ENCODE data around the gene SEMA4F.
A peak's percentile ranks its signal among the peaks of the same experiment; 100 is the strongest.
"Not testable (repeated sequence)": the region's sequence is repeated elsewhere in the genome, so short reads cannot be mapped to it uniquely, and the experiment has no call there.

Gene SEMA4F, protein sequence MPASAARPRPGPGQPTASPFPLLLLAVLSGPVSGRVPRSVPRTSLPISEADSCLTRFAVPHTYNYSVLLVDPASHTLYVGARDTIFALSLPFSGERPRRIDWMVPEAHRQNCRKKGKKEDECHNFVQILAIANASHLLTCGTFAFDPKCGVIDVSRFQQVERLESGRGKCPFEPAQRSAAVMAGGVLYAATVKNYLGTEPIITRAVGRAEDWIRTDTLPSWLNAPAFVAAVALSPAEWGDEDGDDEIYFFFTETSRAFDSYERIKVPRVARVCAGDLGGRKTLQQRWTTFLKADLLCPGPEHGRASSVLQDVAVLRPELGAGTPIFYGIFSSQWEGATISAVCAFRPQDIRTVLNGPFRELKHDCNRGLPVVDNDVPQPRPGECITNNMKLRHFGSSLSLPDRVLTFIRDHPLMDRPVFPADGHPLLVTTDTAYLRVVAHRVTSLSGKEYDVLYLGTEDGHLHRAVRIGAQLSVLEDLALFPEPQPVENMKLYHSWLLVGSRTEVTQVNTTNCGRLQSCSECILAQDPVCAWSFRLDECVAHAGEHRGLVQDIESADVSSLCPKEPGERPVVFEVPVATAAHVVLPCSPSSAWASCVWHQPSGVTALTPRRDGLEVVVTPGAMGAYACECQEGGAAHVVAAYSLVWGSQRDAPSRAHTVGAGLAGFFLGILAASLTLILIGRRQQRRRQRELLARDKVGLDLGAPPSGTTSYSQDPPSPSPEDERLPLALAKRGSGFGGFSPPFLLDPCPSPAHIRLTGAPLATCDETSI

DNA sequence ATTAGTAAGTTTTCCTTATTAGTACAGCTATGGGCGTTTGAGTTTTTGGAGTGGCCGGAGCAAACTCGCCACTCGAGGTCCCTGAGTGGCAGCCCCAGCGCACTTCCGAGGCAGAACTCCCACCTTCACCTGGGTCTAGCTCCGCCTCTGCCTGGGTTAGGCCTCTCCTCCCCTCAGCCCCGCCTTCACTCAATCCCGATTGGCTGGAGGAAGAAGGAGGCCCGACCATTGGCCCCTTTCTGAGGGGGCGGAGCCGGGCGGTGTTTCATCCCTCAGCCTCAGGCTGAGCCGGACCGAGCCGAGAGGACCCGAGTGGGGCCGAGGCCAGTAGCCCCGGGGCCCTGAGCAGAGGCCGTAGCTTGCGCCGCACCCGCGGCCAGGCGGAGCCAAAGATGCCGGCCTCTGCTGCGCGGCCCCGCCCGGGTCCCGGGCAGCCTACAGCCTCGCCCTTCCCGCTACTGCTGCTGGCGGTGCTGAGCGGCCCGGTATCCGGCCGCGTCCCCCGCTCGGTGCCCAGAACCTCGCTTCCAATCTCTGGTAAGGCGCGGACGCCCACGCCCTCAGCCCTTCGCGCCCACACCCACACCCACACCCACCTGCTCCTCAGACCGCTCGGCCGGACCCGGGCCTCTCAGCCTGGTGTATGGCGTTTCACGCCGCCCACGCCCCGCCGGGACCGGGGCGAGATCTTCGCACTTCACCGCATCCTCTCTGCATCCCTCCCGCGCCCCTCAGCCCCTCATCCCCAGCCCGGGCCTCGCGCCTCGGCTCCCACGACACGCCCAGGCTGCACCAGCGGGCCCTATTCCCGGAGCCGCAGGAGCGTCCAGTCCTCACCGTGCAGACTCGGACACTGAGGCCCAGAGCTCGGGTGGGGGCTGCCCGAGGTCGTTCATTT, at the start of gene SEMA4F:
Gene SEMA4F, plus strand, starts transcription at position 263 of the 898 bp plus-strand sequence. Its CDS starts 130 bp downstream, at position 393.
- DNase-seq, result peak; percentile 89

- no peak for DNase-seq
Measured at GRCh38 chr2:74606927-74607326, 47.1 kb upstream of the SEMA4F start.

DNA sequence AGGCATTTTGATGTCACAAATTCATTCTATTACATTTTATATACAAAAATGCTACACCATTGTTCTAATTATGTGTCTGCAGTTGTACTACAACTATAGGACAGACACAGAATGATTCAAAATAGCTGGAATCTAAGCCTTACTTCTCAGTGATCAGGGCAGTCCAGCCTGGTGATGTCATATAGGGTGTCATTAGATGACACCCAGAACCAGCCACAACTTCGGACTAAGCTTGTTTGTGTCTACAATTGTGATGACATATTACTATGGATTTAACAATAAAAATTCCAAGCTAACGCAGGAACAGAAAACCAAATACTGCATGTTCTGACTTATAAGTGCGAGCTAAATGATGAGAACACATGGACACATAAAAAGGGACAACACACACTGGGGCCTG, 36.9 kb upstream of the SEMA4F start:
- DNase-seq, result no peak

- no peak for DNase-seq
Measured at GRCh38 chr2:74618410-74619083, 35.5 kb upstream of the SEMA4F start.

DNA sequence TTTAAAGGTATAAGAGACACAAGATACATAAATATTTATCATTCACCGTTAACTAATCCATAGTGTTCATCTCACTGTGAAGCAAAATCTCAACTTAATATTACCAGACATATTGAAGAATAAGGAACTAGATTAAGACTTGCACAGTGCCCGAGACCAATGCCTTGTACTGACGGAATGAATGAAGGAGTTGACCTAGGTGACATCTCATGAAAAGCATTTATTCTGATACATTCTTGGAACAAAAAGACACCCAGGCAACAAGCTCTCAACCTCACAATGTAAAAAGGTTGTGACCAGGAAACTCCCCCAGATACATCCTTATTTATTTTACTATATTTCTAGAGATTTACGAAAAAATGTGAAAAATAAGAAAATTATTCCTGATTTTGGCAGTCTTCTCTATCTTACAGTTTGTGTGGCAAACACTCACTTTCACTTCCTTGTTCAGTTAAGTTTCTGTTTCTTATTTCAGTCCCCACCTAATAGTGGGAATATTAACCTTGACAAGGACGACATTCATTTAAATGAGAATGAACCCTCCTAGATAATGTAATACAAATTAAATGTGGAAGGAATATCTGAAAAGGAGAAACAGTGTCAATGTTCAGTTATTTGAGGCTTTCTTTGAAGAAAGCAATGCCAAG, 34.3 kb upstream of the SEMA4F start:
- DNase-seq, result no peak

GRCh38 chr2:74620671-74621070, 33.4 kb upstream of the SEMA4F start:
- DNase-seq, result no peak

DNA sequence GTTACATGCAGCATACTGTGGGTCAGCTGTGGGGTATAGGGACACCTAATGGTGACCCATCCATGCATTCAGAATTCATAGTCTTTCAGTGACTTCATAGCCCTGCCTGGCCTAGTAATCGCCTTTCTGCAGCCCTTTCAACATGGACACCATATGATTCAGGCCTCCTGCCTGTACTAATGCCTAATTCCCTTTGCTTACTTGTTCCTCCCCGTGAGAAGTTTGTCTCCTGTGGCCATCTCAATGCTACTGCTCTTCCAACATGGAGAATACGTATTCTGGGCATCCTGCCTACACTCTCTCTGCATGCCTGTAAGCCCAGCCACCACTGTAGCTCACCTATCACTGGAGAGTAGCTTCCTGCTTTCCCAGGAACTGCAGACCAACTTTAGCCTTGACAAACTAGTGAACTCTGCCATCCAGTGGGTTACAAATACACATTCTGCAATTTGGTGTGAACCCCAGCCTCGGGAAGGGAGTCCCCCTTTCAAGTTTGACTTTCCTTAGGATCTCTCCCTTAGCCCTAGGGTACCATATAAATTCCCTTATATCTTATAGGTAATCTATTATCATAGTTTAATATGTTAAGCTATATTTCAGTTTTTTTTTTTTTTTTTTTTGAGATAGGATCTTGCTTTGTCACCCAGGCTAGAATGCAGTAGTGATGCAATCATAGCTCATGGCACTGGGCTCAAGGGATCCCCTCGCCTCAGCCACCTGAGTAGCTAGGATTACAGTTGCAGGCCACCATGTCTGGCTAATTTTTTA, 28.2 kb upstream of the SEMA4F start:
- no peak for DNase-seq

GRCh38 chr2:74628538-74629105, 25.4 kb upstream of the SEMA4F start:
- no peak for DNase-seq

DNA sequence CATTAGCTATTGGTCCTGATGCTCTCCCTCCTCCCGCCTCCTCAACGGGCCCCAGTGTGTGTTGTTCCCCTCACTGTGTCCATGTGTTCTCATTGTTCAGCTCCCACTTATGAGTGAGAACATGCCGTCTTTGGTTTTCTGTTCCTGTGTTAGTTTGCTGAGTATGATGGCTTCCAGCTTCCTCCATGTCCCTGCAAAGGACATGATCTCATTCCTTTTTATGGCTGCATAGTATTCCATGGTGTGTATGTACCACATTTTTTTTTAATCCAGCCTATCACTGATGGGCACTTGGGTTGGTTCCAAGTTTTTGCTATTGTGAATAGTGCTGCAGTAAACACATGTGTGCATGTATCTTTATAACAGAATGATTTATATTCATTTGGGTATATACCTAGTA, 23.6 kb upstream of the SEMA4F start:
- DNase-seq, result not testable (repeated sequence)

- peak; percentile 53 for DNase-seq
Measured at GRCh38 chr2:74632209-74632938, 21.7 kb upstream of the SEMA4F start.

GRCh38 chr2:74632939-74633312, 21.1 kb upstream of the SEMA4F start:
- no peak for DNase-seq

- DNase-seq, result no peak
Measured at GRCh38 chr2:74639550-74639949, 14.5 kb upstream of the SEMA4F start.

DNA sequence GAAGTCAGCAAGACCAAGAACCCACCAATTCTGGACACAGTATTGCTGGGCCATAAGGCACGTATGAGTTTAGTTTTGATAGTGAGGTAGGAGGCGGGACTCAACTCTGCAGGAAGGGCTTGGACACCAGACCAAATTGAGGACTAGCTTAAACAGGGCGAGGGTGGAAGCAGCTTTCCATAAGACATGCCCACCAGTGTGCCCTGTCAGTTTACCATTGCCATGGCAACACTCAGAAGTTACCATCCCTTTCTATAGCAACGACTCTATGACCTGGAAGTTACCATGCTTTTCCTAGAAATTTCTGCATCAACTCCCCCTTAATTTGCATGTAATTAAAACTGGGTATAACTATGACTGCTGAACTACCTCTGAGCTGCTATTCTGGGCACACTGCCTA, 8.7 kb upstream of the SEMA4F start:
- DNase-seq, result no peak

DNA sequence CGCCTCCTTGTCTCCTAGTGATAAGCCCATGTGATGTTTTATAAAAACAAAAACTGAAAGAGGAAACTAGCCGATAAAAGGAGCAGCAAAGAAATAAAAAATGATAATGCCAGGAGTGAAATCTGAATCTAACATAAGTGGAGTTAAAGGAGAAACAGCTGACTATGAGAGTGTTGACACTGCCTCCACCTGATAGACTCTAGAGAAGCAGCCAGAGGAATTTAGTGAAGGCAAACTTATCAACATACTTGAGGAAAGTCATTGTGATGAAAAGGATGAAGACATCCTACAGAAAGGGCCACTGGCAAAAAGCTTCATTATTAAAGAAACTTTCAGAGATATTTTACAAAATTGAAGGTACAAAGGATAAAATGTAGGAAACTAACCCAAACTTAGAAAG, 7.8 kb upstream of the SEMA4F start:
- DNase-seq, result no peak

DNA sequence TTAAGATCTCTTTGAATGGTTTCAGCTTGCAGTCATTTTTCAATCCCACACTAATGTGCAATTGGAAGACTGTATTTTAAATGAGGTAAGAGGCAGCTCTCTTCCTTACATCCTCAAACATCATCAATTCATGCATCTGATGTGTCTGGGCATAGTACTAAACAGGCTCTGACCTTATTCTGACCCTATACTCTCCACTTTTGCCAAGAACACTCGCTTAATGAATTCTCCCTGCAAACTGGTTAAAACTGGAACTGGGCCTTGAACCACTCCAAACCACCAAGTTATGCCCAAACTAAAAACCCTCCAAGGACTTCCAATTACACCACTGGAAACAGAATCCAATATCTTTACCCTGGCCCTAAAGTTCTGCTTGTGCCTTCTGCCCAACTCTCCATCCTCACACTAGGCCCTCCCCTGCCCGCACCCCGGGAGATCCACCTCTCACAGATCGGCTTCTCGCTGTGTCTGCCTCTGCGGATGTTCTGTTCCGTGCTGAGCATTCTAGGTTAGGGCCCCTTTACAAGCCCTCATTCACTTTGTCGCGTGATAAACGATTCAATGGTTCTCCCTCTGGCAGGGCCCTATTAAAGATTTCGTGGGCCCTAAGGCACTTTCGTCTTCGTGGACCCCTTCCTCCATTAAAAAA, 7.1 kb upstream of the SEMA4F start:
- no peak for DNase-seq

- no peak for DNase-seq
Measured at GRCh38 chr2:74648009-74648443, 6.0 kb upstream of the SEMA4F start, which contains the start of gene M1AP. M1AP (minus strand) TSS chr2:74648330; CDS start chr2:74640275, 8,055 bp downstream.

- no peak for DNase-seq
Measured at GRCh38 chr2:74653589-74653984, 460 bp upstream of the SEMA4F start.

DNA sequence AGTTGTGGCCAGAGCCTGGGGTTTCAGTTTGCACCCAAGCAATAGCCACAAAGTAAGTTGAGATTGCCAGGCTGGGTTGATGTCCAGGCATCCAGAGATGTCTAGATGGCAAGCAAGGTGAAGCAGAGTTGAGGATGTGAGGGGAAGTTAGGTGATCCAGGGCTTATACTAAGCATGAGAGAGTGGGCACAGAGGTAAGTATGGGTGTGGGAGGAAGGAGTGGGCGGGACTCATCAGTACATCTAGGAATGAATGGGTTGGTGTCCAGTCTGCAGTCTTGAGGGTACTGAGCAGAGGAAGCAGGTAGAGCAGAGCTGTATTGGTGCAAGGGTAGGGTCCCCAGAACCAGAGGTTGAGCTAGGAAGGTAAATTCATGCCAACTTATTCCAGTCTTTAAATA, 1.5 kb downstream of the SEMA4F start:
- DNase-seq, result no peak

DNA sequence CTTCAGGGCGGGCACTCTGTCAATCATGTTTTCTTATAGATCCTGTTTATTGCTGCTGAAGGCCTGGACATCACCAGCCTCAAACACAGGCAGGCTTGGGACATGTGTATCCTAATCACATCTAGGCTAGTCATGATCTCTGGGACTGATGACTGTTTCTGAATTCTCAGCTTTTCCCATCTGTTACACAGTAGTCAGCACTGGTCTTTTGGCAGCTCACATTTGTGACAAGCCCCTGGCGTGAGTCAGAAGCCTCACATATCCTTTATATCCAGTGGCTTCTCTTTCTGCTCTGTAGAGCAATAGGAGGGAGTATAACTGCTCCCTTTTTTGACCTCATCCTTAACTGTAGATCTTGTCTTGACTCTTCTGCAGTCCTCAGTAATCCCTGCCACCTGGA, 4.5 kb downstream of the SEMA4F start:
- DNase-seq, result peak; percentile 77
